Gastrocnemius medialis (tissue), 4 donors: ENCODE results near the gene SLC7A11.

Experiments used
- POLR2A ChIP-seq, 2 donors: fragments of 450-650 bp; IDR thresholded peaks; one replicate each; pipeline ENCODE4 v1.6.1; 2017; ENCODE audit warnings: antibody characterized with exemption in 2 of 2, mild to moderate bottlenecking in 2 of 2, moderate library complexity in 2 of 2
- TF ChIP-seq, protein P1 (sequence below), 5 experiments: fragments of 450-650 bp in 3 of 5; fragments of 200-600 bp in 2 of 5; sonication (generic) in 2 of 5; IDR thresholded peaks in 4 of 5; conservative IDR thresholded peaks in 1 of 5; 1 replicate in 4 of 5; 2 replicates in 1 of 5; pipeline ENCODE4 v1.5.1; 2016 to 2019; ENCODE audit warnings: antibody characterized with exemption in 5 of 5, mild to moderate bottlenecking in 3 of 5, moderate library complexity in 3 of 5

- TF ChIP-seq, protein P1, sequence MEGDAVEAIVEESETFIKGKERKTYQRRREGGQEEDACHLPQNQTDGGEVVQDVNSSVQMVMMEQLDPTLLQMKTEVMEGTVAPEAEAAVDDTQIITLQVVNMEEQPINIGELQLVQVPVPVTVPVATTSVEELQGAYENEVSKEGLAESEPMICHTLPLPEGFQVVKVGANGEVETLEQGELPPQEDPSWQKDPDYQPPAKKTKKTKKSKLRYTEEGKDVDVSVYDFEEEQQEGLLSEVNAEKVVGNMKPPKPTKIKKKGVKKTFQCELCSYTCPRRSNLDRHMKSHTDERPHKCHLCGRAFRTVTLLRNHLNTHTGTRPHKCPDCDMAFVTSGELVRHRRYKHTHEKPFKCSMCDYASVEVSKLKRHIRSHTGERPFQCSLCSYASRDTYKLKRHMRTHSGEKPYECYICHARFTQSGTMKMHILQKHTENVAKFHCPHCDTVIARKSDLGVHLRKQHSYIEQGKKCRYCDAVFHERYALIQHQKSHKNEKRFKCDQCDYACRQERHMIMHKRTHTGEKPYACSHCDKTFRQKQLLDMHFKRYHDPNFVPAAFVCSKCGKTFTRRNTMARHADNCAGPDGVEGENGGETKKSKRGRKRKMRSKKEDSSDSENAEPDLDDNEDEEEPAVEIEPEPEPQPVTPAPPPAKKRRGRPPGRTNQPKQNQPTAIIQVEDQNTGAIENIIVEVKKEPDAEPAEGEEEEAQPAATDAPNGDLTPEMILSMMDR (IDR thresholded peaks at IDR 0.05 in 4 of 5, conservative IDR thresholded peaks at IDR 0.05 in 1 of 5), result no peak
- TF ChIP-seq POLR2A (IDR thresholded peaks at IDR 0.05), result no peak
Observed at GRCh38 chr4:138161351-138161750, 80.8 kb downstream of the SLC7A11 start.
